Esophagus squamous epithelium (tissue), 5 donors: ENCODE data around the gene PBX4. TPM values are rescaled to one million over a fixed set of nuclear protein-coding genes. Genes with fewer than 3 reads are reported as not detected.

Experiments used
- DNase-seq: peaks from one replicate; lab custom pipeline; 2025; lab: John Stamatoyannopoulos, UW
- H3K27ac ChIP-seq, 4 donors: fragments of 200-600 bp; sonication (generic); one replicate each; pipeline ENCODE4 v1.5.1; 2016 to 2019; ENCODE audit warnings: mild to moderate bottlenecking in 1 of 4
- H3K27me3 ChIP-seq, 4 donors: fragments of 200-600 bp; sonication (generic); 1 replicate in 3 of 4; 2 replicates in 1 of 4; pipeline versions ENCODE4 v1.5.1 to v1.6.0; 2017 to 2021; ENCODE audit warnings: antibody characterized with exemption in 1 of 4
- H3K36me3 ChIP-seq, 3 donors: fragments of 200-600 bp; sonication (generic); one replicate each; pipeline ENCODE4 v1.5.1; 2016 to 2019
- H3K4me1 ChIP-seq, 3 donors: fragments of 200-600 bp; sonication (generic); one replicate each; pipeline ENCODE4 v1.5.1; 2017 to 2019
- H3K4me3 ChIP-seq, 4 donors: fragments of 200-600 bp; sonication (generic); 1 replicate in 3 of 4; 2 replicates in 1 of 4; pipeline ENCODE4 v1.5.1; 2016 to 2019; ENCODE audit warnings: mild to moderate bottlenecking in 2 of 4, moderate library complexity in 1 of 4
- H3K9me3 ChIP-seq, 3 donors: fragments of 200-600 bp; sonication (generic); one replicate each; pipeline ENCODE4 v1.5.1; 2016 to 2019
- CTCF ChIP-seq, 6 experiments: fragments of 450-650 bp in 4 of 6; fragments of 200-600 bp in 2 of 6; sonication (generic) in 2 of 6; IDR thresholded peaks; one replicate each; pipeline ENCODE4 v1.5.1; 2016 to 2019; ENCODE audit warnings: antibody characterized with exemption in 6 of 6, mild to moderate bottlenecking in 4 of 6, moderate library complexity in 4 of 6
- POLR2A ChIP-seq, 4 donors: fragments of 450-650 bp; IDR thresholded peaks; one replicate each; pipeline ENCODE4 v1.6.1; 2017; ENCODE audit warnings: antibody characterized with exemption in 4 of 4, mild to moderate bottlenecking in 4 of 4, moderate library complexity in 3 of 4
- WGBS, 2 donors: methylation state at CpG; one replicate each; pipeline ENCODE4 v1.1.5; 2018; 5-methylcytosine and 5-hydroxymethylcytosine counted together
- intact Hi-C: fragments of 100-400 bp; cut with DNase I; formaldehyde crosslinking; loops from one replicate; pipeline ENCODE4 v1.15.0; 2022
- total RNA-seq, 4 donors: library from RNA; depleted of rRNA; stranded (reverse); fragments of >200 nt; gene quantifications; one replicate each; pipeline ENCODE4 v1.1.0, GENCODE V29; 2016
- donor health status: DM: yes; HTN: yes; CAD: no.

Gene PBX4
- total RNA-seq, 4 donors from 2014 or later: 0.61 to 1.9 (median 1.7) TPM

GRCh38 chr19:19594381-19594780 lies 24.1 kb downstream of the PBX4 start:
- Histone ChIP-seq H3K27ac (peak overlapping the region in 1 of 4 donors; percentile 28), H3K4me1 (peaks cover 26 to 47% (median 28%) of the 10 kb centered on the region in 3 donors)

GRCh38 chr19:19592690-19593089 lies 25.8 kb downstream of the PBX4 start:
- DNase-seq: no peak
- 92 to 98% methylated on average over 6 to 7 of the region's 10 CpGs for WGBS, 2 donors
- H3K4me3 ChIP-seq: no peak overlapping the region
- TF ChIP-seq POLR2A (IDR thresholded peaks at IDR 0.05): no peak
- no peak for TF ChIP-seq CTCF (IDR thresholded peaks at IDR 0.05)
- intact Hi-C loops: no loop called here
- no peaks in the 10 kb centered on the region for H3K9me3 ChIP-seq
- no peaks in the 10 kb centered on the region for H3K36me3 ChIP-seq
- no peaks in the 10 kb centered on the region for H3K27me3 ChIP-seq
- H3K27ac ChIP-seq: no peak overlapping the region
- H3K4me1 ChIP-seq: peaks cover 26 to 42% (median 28%) of the 10 kb centered on the region in 3 donors

More at GRCh38 chr19:19594381-19594780, 24.1 kb downstream of the PBX4 start:
- 70 to 74% methylated on average over 4 of the region's 4 CpGs for WGBS, 2 donors
- no peak for DNase-seq
- Histone ChIP-seq H3K9me3 (no peaks in the 10 kb centered on the region), H3K27me3 (no peaks in the 10 kb centered on the region), H3K36me3 (no peaks in the 10 kb centered on the region), H3K4me3 (no peak overlapping the region)
- intact Hi-C loops: no loop called here
- TF ChIP-seq CTCF (IDR thresholded peaks at IDR 0.05) (no peak), POLR2A (IDR thresholded peaks at IDR 0.05) (no peak)

- intact Hi-C loops: no loop called here
- no peak for TF ChIP-seq POLR2A (IDR thresholded peaks at IDR 0.05)
- no peak for TF ChIP-seq CTCF (IDR thresholded peaks at IDR 0.05)
- Histone ChIP-seq H3K27me3 (no peaks in the 10 kb centered on the region), H3K36me3 (no peaks in the 10 kb centered on the region), H3K27ac (peak overlapping the region; percentile 73 to 91 (median 79)), H3K4me3 (peak overlapping the region in 1 of 4 donors; percentile 34), H3K4me1 (peaks cover 26 to 39% (median 28%) of the 10 kb centered on the region in 3 donors), H3K9me3 (no peaks in the 10 kb centered on the region)
- WGBS, 2 donors: 17 to 36% methylated on average over 10 to 13 of the region's 13 CpGs
- no peak for DNase-seq
Measured at GRCh38 chr19:19591133-19591825, 27.2 kb downstream of the PBX4 start.

- peaks cover 11 to 20% (median 17%) of the 10 kb centered on the region in 3 donors for H3K4me1 ChIP-seq
- H3K4me3 ChIP-seq: no peak overlapping the region
- H3K36me3 ChIP-seq: no peaks in the 10 kb centered on the region
- H3K9me3 ChIP-seq: no peaks in the 10 kb centered on the region
- no peak for TF ChIP-seq POLR2A (IDR thresholded peaks at IDR 0.05)
- TF ChIP-seq CTCF (IDR thresholded peaks at IDR 0.05): no peak
- WGBS, 2 donors: 81% methylated on average over 2 of the region's 2 CpGs
- DNase-seq: no peak
- no peaks in the 10 kb centered on the region for H3K27me3 ChIP-seq
- no peak overlapping the region for H3K27ac ChIP-seq
- intact Hi-C loops: no loop called here
Measured at GRCh38 chr19:19588546-19588945, 29.9 kb downstream of the PBX4 start.

GRCh38 chr19:19587771-19588170 lies 30.7 kb downstream of the PBX4 start:
- Histone ChIP-seq H3K27me3 (no peaks in the 10 kb centered on the region), H3K4me3 (no peak overlapping the region), H3K36me3 (no peaks in the 10 kb centered on the region), H3K27ac (no peak overlapping the region), H3K4me1 (peaks cover 11 to 20% (median 17%) of the 10 kb centered on the region in 3 donors), H3K9me3 (no peaks in the 10 kb centered on the region)
- intact Hi-C loops: no loop called here
- TF ChIP-seq POLR2A (IDR thresholded peaks at IDR 0.05) (no peak), CTCF (IDR thresholded peaks at IDR 0.05) (no peak)
- DNase-seq: no peak
- 92 to 94% methylated on average over 5 of the region's 5 CpGs for WGBS, 2 donors
